Cortex of kidney (tissue), 1 donor: Measurements from ENCODE around the gene OR10A3.
"Not testable (repeated sequence)": the region's sequence is repeated elsewhere in the genome, so short reads cannot be mapped to it uniquely, and the experiment has no call there.

Experiments
- DNase-seq: peaks from one replicate; lab custom pipeline; 2025; lab: John Stamatoyannopoulos, UW

The OR10A3 gene, protein sequence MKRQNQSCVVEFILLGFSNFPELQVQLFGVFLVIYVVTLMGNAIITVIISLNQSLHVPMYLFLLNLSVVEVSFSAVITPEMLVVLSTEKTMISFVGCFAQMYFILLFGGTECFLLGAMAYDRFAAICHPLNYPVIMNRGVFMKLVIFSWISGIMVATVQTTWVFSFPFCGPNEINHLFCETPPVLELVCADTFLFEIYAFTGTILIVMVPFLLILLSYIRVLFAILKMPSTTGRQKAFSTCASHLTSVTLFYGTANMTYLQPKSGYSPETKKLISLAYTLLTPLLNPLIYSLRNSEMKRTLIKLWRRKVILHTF

DNA sequence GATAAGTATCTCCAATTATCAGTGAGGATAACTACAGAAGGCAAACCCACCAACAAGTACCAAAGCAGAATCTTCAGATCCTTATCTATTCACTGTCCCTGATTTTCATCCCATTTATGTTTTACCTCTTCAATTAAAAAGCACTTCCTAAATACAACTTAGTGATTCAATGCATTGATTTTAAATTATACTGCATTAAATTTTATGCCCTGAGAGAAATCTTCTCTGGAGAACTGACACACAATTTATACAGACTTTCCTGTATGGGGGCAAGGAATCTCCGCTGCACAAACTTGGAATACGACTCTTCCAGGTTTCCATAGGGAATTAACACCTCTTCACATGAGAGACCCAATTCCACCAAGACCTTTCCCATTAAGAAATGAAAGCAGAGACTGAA lies at the start of gene OR10A3:
Gene OR10A3, minus strand, starts transcription at position 101 of the 400 bp plus-strand sequence. CDS start 2,188 bp downstream, outside the sequence.
- no peak for DNase-seq

DNA sequence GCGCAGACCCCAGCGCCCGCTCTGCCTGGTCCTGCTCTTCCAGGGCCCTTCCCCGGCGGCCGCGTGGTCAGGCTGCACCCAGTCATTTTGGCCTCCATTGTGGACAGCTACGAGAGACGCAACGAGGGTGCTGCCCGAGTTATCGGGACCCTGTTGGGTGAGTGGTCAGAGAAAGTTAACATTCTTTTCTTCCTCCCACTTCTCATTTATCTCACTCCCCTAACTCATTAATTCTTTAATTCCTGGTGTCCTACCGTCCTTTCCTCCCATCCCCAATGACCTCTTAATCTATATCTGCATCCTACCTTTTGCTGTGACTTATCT lies 46.0 kb upstream of the OR10A3 start:
- not testable (repeated sequence) for DNase-seq

DNA sequence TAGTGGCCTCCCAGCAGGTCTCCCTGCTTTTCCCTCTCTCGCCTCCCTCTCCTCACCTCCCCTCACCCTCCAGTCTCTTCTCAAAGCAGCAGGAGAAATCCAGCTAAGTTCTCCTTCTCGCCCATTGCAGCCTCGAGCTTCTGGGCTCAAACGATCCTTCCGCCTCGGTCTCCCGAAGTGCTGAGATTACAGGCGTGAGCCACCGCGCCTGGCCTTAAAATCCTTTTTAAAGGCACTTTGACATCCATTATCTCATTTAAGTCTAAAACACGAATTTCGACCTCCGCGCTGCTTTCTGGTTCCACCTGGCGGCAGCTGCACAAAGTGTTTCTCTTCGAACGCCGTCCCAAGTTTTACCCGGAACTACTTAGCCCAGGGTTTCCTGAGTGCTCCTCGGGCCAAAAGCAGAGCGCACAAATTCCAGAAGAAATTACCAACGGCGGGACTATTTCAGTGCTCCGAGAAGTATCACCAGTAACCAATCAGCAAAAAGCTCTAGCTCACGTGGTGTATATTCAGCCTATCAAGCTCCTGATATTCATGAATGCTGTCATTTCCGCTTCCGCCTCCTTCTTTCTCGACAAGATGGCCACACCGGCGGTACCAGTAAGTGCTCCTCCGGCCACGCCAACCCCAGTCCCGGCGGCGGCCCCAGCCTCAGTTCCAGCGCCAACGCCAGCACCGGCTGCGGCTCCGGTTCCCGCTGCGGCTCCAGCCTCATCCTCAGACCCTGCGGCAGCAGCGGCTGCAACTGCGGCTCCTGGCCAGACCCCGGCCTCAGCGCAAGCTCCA lies 45.5 kb upstream of the OR10A3 start, which contains the start of gene EIF3F:
Gene EIF3F, plus strand, starts transcription at position 570 of the 792 bp plus-strand sequence. Its CDS starts 16 bp downstream, at position 586.
- DNase-seq, result no peak

DNA sequence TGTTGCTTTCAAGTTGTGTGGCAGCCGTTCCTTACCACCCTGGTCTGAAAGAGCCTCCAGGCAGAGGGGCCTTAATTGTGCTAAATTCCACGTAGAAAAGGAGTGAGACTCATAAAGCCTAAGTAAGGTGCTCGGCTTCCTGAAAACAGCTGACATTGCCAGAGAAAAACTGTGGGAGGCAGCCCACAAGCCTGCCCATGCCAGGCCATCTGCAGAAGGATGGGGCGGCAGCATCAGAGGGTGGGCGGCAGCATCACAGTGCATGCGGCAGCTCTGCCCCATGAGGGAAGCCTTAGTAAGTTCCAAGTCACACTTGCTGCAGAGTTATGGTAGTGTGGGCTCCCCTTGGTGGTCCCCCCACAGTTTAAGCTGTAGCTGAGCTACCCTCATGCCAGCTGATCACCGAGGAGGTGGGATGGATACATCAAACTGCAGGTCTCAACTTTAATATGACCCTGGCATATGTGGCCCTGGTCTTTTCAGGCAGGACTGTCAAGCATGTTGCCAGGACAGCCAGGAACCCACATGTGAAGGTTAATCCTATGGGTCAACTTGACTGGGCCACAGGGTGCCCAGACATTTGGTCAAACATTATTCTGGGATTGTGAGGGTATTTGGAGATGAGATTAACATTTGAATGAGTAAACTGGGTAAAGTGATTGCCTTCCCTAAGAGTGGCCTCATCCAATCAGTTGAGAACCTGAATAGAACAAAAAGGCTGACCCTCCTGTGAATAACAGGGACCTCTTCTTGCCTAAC lies 42.5 kb upstream of the OR10A3 start:
- DNase-seq, result no peak

DNA sequence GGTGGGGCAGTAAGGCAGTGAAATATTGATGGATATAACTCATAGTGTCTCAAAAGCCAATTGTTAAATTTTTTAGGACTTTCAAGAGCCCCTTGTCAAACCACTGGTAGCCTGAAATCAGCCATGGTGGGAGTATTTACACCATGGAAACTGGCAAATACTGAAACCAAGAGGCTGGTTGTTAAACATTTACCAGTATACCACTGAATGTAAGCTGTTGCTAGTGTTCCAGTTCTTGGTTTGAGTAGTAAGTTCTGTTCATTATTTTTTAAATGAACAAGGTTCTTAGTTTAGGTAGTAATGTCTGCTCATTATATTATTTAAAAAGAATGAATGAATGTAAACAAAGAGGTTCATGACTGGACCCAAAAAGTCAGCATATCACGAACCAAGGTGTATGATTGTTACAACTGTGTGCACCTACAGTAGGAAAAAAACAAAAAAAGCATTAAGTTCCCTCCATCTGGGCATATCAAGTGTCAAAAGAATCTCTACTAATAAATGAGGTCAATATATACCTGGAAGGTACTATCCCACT lies 41.1 kb upstream of the OR10A3 start:
- DNase-seq, result no peak

DNA sequence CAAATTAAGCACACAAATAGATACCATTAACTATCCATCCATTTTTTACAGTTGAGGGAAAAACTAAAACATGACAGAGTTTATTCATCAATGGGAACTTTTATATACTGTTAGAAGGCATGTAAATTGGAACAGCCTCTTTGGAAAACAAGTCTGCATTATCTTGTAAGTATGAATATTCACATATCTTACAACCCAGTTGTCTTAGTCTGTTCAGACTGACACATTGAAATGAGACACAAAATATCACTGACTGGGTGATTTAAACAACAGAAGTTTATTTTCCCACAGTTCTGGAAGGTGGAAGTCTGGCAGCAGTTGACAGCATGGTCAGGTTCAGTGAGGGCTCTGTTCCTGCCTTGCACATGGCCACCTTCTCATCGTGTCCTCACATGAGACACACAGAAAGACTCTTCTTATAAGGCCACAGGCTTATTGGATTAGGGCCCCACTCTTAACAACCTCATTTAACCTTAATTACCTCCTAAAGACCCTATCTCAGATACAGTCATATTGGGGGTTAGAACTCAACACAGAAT lies 40.2 kb upstream of the OR10A3 start:
- no peak for DNase-seq

DNA sequence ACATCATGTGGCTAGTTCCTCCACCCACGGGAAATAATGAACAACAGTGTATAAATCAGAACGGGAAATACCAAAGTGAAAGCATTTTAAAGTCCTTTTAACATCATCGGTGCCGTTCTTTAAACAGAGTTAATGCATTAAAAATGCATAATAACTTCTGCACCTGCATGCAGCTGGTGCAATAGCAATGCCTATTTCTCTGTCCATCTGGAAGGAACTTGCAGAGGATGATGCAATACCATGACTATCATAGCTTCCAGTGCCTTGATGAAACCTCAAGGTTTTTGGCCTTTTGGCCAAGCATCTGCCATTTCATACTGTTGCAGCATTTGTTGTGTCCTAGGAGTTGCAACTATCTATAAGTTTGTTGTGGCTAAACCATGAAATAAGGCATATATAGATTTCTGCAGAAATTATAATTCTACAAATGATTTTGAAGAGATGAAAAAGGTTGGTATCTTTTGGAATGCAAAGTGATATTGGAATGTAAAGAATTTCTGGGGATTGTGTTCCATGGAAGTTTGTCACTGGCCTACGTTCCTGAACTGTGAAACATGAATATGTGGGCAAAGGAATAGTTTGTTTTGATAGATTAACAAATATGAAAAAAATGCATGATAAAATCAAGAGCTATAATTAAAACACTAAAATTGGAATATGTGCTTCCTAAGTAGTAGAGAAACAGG lies 35.9 kb upstream of the OR10A3 start:
- DNase-seq, result no peak

DNA sequence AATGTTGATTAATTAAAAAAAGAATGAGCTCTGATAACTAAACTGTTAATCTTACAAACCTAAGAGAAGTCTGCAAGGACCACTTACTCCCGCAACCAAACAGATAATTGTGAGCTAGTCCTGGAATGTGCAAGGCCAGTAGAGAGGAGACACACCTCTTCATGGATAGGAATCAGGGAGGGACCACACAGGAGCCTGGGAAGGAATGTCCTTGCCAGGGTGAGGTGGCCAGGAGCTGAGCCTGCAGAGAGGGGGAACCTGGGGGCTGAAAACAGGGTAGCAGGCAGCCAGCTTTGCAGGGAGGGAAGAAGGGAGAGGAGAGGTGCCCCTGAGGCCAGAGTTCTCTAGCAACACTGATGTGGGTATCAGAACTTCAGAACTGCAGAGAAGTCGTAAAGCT lies 33.2 kb upstream of the OR10A3 start:
- no peak for DNase-seq

DNA sequence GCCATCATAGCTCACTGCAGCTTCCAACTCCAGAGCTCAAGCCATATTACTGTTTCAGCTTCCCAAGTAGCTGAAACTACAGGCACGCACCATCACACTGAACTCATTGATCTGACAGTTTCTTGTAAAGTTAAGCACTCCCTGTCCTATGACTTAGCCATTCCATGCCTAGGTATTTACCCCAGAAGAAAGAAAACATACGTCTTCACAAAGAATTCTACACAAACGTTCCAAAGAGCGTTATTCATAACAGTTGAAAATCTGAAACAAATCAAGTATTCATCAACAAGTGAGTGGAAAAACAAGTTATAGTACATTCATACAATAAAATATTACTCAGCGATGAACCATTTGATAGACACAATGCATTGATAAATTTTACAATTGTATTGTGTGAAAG lies 31.5 kb upstream of the OR10A3 start:
- DNase-seq, result no peak

DNA sequence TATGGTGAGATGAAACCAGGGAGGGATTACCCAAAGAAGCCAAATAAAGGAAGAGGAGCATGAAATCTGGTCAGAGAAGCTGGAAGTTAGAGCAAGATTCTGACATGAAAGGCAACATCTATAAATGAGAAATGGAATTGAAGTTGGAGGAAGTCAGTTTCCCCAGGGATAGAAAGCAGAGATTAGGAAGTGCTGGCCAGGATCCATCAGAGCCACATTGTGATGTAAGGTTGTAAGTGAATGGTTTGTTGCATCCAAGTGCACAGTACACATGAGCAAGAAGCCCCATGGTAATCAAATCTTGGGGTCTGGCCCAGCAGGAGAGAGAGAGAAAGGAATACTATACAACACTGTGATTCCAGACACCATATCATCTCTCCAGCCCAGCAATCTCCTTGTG lies 30.3 kb upstream of the OR10A3 start:
- no peak for DNase-seq

DNA sequence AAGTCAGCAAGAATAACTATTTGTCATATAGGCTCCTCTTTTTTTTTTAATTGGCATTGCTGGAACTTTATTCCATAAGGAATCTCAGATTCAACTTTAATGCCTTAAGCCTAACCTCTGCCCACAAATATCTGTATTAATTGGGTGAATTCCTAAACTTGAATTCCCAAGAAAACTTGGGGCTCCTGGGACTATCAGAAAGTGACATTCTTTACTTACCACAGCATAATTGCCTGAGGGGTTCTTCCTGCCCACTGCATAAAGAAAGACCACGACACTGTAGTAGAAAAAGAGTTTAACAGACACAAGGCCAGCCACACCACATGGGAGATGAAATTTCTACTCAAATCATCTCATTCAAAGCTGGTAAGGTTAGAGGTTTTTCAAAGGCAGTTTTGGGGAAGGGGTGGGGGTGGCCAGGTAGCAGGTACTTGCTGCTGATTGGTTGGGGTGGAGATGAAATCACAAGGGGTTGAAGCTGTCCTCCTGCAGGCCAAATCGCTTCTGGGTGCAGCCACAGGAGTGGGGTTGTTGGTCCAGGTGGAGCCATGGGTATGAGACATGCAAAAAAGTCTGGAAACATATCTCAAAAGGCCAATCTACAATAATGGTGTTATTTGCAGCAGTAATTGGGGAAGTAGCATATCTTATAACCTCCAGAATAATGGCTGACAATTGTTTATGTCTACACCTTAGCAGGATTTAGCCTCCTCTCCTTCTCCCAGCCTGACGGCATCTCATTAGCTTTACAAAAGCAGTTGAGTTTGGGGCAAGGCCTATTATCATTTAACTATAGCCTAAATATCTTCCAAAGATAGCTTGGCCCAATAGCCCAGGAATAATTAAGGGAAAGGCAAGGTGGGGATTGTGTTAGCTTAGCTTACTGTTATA lies 28.5 kb upstream of the OR10A3 start:
- DNase-seq, result no peak

DNA sequence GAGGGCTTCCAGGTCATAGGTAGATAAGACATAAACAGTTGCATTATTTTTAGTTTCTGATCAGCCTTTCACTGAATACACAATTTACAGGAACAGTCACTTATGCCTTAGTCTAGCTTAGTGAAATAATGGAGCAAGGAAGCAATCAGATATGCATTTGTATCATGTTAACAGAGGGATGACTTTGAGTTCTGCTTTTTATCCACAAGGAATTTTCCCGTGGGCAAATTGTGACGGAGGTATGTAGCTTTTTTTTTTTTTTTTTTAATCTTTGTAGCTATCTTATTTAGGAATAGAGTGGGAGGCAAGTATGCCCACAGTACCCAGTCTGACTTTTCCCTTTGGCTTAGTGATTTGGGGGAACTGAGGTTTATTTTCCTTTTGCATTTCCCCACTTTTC lies 27.2 kb upstream of the OR10A3 start:
- no peak for DNase-seq

DNA sequence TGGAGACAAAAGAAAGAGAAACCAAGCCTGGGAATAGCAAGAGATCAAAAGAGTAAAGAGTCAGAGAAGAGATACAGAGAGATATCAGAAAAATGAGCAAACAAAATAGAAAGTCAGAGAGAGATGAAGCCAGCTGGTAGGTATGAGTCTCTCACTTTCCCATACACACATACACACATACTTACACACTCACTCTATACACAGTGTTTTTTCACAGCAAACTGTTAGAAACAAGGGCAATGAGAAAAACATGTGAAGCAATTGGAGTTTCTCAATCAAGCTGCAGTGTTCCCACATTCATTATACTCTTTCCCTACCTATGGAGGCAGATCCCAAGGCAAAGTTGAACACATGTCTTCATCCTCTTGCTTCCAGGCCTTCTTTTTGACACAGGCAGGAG lies 26.3 kb upstream of the OR10A3 start:
- DNase-seq, result no peak

DNA sequence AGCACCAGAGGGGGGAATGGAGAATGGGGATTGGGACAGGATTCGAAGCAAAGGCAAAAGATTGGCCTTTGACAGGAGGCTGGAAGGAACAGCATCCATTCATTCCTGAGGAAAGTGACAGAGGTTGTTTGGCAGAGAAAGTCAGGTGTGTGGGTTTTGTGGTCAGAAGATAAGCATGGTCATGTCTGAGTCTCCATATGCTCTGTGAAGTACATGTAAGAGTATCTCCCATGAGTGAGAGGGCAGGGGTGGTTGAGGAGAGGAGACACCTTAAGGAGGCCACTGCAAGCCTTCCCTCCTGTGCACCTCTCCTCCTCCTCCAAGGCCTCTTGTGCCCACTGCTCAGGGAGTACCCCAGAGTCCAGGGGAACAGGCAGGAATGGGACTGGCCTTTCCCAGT lies 25.6 kb upstream of the OR10A3 start:
- DNase-seq, result no peak

DNA sequence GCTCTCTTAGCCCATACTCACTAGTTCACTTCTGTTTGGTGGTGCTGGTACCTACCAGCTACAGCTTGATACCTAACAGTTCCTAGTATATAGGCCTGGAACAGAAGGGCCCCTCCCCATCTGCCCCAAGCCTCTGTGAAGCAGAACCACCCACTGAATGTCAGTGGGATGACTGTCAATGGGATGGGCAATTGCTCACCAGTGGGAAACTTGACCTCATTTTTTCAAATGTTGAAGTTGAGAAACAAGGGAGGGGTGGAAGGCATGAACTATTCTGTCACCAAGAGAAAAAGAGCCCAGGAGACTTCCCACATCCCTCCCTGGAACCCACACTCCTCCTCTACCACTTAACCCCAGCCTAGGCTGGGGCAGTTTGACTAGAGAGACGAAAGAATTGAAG lies 23.9 kb upstream of the OR10A3 start, which contains the start of gene NLRP10:
Gene NLRP10, minus strand, starts transcription at position 62 of the 400 bp plus-strand sequence. CDS start 1,952 bp downstream, outside the sequence.
- DNase-seq, result no peak

DNA sequence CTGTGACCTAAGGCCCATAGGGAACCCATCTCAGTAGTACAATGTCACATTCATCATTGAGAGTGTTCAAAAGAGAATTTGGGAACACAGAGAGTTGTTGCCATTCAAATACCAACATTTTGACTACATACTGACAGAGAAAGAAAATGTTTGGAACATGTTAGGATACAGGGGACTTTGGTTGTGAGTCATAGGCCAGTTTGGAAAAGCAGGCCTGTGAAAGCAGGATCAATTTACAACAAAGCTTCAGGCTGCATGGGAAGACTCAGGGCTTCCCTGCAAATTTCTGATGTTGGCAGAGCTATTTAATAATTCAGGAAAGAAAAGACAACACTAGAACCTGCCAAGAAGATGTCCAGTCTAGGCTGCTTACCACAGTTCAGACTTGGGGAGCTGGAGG lies 23.4 kb upstream of the OR10A3 start:
- no peak for DNase-seq

DNA sequence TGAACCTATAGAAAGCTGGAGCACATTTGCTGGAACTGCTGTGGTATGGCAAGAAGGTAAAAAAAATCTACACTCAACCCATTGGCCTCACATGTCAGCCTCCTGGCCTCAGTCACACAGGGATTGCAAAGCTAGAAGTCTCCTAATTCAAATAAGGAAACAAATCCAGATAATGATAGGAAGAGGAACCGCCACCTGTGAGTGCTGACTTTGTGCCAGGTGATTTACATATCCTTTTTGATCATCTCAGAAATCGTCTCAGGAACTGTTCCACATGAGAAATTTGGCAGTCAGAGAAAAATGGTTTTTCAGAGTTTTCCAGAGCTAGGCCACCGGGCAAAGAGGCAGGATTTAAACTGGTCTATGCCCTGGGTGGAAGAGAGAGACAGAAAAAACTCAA lies 22.8 kb upstream of the OR10A3 start:
- no peak for DNase-seq

DNA sequence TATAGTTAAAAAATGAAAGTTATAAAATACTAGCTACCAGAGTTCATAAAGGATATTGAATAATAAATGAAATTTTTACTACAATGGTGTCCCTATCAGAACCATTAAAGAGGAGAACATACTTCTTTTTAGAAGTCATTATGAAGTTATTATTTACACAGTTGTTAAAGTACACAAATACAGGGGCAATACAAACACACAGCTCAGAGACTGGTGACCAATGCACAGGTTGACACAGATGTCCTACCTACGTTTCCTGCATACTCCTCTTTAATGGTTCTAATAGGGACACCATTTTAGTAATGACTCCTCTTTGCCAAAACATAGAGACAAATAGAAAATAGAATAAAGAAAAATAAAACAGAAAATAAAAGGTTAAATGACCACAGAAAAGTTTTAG lies 13.7 kb upstream of the OR10A3 start:
- no peak for DNase-seq

DNA sequence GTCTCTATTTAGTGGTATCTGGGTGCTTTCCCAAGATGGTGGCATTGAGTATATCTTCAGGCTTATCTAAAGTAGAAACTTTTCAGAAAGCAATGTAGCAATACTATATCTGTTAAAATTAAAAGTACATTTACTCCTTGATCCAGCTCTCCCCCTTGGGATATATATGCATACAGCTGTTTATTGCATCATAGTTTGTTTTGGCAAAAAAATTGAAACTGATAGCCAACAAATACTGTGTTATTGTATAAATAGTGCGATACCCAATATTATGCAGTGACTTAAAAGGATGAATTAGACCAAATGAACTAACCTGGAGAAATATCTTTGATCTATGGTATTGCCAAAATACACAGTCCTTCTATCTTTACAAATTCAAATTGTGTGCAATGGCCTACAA lies 8.4 kb upstream of the OR10A3 start:
- no peak for DNase-seq

DNA sequence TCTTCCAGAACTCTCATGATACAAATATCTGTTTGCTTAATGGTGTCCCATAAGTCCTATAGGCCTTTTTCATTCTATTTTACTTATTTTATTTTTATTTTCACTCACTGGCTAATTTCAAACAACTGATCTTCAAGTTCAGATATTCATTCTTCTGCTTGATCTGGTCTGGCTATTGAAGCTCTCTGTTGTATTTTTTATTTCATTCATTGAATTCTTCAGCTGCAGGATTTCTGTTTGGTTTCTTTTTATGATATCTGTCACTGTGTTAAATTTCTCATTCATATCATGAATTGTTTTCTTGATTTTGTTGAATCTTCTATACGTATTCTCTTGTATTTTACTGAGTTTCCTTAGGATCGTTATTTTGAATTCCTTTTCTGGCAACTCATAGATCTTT lies 2.6 kb upstream of the OR10A3 start:
- no peak for DNase-seq
